ENCODE measurements around the gene RGS17.
"Not testable (repeated sequence)": the region's sequence is repeated elsewhere in the genome, so short reads cannot be mapped to it uniquely, and the experiment has no call there.

The RGS17 gene

DNA sequence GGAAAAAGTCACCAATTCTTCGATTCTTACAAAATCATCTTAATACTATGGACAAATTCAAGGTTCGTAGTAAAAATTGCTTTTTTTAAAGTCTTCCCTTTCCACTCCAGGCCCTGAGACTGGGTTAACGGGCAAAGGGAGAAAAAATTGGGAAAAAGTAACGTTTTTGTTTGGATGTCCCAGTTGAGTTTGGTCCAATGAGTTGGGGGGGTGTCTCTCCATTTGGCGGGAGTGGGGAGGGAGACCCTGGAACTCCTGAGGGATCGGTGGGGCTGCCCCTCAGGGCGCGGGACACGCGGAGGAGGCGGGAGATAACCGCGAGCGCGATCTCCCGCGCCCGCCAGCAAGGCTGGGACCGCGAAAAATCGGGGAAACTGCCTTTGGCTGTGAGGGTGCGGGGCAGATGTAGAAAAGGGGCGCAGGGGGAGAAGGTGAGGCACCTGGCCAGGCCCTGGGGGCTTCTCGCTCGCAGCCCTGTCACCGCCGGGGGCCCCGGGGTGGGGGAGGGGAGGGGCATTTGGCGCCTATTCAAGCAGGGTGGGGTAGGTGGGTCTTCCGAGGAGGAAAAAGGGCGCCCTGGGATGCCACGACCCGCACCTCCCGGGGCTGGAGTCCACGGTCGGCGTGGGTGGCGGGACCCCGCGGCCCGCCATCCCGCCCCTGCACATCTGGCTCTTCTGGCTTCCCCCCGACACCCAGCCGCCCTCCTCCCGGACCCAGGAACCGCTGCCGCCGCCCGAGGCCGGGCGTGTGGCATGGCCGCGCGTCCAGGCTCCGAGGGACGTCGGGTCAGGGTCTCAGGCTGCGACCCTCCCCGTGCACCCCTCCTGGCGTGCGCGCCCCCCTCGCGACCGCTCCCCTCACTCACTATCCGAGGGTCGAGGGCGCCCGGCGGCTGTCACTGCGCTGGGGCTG, 148.8 kb downstream of the RGS17 start:
- no peak for DNase-seq

DNA sequence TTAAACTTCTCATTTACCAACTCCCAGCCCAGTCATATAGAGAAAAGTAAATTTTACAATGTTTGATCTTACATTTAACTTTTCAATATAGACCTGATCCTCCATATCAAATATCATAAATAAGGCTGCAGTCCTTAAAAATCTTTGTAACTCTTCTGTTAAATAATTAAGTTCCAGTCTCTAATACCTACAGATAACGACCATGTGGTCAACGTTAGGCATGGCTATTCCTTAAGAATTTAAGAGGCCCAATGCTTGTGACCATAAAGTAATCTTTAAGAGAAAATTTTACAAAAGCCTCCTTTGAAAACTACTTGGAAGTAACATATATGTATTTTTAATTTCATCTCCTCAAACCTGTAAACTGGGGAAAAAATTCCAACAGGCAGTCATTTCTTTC, 149.9 kb downstream of the RGS17 start:
- no peak for DNase-seq

DNA sequence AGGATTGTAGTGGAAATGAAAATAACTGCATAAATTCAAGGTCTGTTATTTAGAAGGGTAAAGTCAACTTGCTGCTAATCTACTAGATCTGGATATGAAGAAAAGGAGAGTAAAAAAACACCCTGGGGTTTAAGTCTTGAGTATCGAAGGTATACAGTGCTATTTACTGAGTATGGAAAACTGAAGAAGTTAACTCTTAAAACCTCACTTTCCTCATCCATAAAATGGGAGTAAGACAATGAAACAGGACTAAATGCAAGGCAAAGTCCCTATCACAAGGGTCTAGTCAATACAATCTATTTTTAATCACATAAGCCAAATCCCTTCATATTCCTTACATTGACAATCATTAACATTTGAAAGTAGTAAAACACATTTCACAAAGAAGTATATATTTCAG, 150.4 kb downstream of the RGS17 start:
- no peak for DNase-seq

DNA sequence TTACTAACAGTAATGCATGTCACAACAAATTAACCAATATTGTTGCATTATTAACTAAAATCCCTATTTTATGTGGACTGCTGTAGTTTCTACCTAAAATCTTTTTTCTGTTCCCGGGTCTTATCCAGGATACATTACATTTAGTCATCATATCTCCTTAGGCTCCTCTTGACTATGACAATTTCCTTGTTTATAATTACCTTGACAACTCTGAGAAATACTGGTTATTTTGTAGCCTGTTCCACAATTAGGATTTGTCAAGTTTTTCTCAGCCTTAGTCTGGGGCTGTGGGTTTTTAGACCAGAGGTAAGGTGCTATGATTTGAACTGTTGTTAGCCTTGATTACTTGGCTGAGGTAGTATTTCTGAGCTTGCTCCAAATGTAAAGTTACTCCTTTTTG, 152.0 kb downstream of the RGS17 start:
- no peak for DNase-seq

DNA sequence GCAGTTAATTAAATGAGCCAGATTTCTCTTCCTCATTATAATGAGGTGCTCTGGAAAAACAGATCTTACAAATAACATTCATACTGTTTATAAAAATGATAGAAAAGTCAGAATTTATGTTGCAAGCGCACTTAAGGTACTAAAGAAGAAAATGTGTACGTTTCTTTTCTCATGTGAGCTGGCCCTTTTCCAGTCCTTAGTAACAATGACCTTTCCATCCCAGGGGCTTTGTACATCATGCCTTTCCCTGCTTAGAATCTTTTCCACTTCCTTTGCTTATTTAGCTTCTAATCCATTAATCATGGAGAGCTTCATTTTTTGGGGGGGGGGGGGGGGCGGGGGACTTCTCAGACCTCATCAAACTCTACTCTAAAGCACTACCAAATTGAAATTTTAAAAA, 153.0 kb downstream of the RGS17 start:
- DNase-seq: no peak

DNA sequence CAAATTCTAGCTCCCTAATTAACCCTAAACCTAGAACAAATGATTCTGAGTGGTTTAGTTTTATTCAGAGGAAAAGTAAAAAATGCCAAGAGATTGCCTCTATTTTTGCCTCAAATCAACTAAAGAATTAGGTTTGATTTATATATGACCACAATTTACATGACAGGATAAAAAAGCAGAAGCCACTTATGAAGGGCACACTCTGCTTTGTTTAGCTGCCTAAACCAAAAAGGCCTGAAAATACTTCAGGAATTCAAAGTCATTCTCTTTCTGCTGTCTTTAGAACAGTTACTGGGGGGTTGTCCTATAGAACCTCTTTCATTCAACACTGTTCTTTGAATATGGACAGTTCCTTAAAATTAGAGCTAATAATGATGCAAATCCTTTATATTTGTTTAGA, 153.5 kb downstream of the RGS17 start:
- DNase-seq: no peak

DNA sequence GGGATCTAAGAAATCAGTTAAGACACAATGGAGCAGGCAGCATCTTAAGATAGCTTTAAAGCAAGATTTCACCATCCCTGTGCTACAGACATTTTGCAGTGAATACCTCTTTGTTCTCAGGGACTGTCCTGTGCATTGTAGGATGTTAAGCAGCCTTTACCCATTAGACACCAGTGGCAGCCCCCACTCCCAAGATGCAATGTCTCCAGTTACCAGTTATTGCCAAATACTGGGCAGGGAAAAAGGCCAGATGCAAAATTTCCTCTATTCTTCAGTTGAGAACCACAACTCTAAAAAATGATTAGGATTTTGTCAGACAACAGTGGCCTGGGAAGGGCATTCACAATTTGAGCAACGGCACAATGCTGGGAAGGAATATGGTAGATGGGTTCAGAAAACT, 154.3 kb downstream of the RGS17 start:
- no peak for DNase-seq

DNA sequence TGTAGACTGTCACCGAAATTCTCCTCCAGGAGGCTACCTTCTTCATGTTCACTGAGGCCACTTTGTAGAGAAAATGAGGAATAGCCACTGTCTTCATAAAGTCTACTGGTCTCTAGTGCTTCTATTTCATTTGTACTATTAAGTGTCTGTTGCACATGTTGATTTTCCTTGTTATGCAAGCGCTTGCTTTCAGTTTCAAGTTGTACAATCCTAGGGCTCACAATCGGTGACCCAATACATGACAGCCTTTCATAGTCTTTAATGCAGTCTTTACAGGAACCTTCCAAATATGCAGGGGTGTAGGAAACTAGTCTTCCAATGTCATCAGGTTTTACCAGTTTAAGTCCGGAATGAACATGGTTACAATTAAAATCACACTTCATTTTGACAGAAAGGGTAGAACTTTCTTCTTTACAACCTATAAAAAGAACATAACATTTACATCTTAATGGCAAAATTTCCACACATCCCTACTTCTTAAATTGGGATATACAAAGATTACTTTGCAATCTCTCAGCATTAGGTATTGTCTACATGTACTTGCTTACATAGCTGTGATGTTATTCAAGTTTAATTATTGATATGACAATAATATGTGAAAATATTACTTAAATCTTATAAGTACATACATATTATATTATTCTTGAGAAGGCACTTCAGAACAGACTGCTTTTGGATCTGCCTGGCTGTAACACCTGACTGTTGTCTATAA, 155.7 kb downstream of the RGS17 start:
- no peak for DNase-seq

DNA sequence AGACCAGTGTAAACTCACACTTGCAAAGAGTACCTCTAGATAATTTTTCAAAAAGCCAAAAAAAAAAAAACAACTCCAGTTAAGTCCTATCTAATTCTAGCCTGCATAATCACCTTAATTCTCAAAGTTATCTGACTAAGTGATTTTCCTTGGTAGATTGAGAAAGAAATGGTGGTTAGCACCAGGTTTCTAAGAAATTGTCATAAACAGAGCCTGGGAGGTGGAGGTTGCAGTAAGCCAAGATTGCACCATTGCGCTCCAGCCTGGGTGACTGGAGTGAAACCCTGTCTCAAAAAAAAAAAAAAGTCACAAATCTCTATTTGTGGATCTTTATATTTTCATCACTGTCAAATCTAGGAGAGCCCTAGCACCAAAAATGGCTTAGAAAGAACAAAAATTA, 157.2 kb downstream of the RGS17 start:
- no peak for DNase-seq

DNA sequence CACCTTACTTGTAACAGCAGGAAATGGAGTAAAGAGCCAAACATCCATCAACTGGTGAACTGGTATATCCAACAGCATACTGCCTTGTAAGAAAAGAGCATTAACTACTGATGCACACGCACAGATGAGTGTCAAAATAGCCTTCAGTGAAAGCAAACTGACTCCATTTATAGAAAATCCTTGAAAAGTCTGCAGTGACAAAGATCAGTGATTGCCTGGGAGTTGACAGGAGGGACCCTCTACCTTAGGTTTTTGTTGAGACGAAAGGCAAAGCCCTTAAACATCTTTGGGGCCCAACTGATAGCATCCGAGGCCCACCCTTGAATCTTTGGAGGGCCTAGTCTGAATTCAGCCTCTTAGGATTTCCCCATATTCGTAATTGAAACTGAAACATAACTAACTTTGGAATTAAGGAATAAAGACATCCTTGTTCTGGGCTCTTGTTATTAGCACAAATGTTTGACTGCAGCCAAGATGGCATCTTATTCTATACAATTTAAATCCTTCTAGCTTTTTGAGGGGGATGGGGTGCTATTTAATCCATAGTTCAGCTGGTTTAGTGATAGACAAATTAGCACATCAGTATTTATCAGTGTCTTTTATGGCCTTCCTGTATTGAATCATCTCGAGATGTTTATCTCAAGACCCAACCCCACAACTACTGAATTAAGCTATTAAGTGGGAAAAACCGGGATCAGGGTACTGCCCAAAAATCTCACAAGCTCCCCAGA, 161.2 kb downstream of the RGS17 start:
- no peak for DNase-seq

DNA sequence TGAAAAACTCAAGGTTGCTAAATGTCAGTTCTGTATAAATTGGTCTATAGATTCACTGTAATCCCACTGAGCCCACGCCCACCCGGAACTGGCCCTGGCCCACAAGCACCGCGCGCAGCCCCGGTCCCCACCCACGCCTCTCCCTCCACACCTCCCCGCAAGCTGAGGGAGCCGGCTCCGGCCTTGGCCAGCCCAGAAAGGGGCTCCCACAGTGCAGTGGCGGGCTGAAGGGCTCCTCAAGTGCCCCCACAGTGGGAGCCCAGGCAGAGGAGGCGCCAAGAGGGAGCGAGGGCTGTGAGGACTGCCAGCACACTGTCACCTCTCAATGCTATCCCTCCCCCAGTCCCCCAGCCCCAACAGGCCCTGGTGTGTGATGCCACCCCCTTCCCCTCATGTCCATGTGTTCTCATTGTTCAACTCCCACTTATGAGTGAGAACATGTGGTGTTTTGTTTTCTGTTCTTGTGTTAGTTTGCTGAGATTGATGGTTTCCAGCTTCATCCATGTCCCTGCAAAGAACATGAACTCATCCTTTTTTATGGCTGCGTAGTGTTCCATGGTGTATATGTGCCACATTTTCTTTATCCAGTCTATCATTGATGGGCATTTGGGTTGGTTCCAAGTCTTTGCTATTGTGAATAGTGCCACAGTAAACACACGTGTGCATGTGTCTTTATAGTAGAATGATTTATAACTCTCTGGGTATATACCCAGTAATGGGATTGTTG, 164.8 kb downstream of the RGS17 start:
- DNase-seq: not testable (repeated sequence)

DNA sequence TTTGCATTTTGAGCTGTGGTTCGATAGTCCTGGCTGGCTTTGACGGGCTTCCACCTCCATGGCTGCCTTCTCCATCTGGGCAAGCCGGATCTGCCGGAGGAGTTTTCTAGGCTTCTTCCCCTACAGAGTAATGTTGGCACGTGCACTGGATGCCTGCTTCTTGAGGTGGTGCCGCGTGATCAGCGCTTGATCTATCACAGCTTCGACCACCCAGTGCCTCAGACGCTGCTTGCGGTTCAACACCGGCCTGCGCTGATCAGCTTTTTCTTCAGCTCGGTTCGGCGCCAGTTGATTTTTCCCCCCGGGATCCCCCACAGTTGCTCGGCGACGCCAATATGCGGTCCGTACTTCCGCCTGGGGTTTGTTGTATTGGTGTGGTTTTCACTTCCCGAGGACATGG, 171.7 kb downstream of the RGS17 start:
- no peak for DNase-seq

DNA sequence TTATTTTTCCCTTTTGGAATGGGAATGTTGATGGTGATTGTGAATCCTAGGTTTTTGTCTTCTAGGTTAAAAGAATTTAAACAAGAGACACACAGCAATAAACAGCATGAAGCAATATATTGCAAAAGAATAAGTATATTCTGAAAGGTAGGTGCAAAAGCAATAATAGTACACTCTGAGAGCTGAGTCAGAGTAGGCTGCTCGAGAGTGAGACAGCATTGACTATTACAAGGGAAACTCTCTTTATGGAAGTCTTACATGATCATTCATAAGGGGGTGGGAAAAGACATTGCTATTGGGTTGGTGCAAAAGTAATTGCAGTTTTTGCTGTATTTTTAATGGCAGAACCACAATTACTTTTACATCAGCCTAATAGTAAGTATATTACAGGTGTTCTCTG, 173.3 kb downstream of the RGS17 start:
- no peak for DNase-seq
